ENCODE measurements around the gene LRRC26.

The LRRC26 gene

DNA sequence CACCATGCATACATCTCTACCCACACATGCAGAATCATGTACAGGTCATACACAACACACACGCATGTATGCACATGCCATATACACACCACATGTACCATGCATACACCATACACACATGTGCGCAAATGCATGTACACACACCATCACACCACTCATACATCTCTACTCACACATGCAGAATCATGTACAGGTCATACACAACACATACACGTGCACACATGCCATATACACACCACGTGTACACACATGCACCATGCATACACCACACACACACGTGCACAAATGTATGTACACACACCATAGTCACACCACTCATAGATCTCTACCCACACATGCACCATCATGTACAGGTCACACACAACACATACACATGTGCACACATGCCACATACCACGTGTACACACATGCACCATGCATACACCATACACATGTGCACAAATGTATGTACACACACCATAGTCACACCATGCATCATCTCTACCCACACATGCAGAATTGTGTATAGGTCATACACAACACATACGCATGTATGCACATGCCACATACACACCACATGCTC is 16.9 kb downstream of the LRRC26 start:
- no peak for DNase-seq (ENCODE audit: low read depth in 1 of 2, low spot score in 1 of 2)

DNA sequence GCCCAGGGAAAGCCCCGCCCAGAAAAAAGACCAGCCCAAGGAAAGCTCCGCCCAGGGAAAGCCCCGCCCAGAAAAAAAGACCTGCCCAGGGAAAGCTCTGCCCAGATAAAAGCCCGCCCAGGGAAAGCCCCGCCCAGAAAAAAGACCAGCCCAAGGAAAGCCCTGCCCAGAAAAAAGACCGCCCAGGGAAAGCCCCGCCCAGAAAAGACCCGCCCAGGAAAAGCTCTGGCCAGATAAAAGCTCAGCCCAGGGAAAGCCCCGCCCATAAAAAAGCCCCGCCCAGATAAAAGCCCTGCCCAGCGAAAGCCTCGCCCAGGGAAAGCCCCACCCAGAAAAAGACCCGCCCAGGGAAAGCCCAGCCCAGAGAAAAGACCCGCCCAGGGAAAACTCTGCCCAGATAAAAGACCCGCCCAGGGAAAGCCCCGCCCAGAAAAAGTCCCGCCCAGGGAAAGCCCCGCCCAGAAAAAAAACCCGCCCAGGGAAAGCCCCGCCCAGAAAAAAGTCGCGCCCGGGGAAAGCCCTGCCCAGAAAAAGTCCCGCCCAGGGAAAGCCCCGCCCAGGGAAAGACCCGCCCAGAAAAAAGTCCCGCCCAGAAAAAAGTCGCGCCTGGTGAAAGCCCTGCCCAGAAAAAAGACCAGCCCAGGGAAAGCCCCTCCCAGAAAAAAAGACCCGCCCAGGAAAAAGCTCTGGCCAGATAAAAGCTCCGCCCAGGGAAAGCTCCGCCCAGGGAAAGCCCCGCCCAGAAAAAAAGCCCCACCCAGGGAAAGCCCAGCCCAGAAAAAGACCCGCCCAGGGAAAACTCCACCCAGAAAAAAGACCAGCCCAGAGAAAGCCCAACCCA is 19.0 kb downstream of the LRRC26 start:
- DNase-seq (ENCODE audit: low read depth in 1 of 2, low spot score in 1 of 2) = peak in 1 of 2 donors; percentile 39

GRCh38 chr9:137149942-137150616 is 19.8 kb downstream of the LRRC26 start:
- no peak for DNase-seq (ENCODE audit: low read depth in 1 of 2, low spot score in 1 of 2)

- no peak for DNase-seq (ENCODE audit: low read depth in 1 of 2, low spot score in 1 of 2)
Measured at GRCh38 chr9:137149363-137149762, 20.5 kb downstream of the LRRC26 start.

DNA sequence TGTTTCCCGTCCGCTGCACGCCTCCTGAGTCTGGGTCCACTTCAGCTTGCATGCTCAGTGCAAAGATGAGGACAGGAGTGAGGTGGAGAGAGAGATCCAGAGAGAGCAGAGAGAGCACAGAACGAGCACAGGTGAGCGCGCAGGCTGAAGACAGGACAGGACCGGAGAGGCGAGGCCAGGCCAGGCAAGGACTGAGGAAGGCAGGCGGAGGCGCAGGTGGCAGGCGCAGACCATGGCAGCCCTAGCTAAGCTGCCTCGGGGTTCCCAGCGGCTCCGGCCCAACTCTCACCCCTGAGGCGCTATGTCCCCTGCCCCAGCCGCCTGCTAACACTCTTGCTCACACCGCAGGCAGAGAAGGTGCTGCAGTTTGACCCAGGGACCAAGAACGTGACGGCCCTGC is 21.2 kb downstream of the LRRC26 start:
- DNase-seq (ENCODE audit: low read depth in 1 of 2, low spot score in 1 of 2) = no peak

GRCh38 chr9:137148242-137148641 is 21.6 kb downstream of the LRRC26 start:
- DNase-seq (ENCODE audit: low read depth in 1 of 2, low spot score in 1 of 2) = no peak

DNA sequence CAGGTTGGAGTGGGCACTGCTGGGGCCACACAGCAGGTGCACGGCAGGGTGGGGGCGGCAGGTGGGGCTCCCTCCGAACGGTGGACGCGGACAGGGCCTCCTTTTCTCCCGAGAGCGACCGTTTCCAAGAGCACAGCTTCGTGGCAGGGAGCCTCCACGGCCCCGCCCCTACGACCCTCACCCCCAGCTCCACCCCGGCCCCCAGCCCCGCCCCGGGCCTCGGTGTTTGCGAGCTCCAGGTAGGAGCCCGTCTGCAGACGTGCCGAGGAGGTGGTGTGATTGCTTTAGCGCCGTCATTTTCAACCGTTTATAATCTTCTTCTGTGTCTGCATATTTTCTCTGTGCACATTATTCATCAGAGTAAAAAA is 22.1 kb downstream of the LRRC26 start:
- no peak for DNase-seq (ENCODE audit: low read depth in 1 of 2, low spot score in 1 of 2)

DNA sequence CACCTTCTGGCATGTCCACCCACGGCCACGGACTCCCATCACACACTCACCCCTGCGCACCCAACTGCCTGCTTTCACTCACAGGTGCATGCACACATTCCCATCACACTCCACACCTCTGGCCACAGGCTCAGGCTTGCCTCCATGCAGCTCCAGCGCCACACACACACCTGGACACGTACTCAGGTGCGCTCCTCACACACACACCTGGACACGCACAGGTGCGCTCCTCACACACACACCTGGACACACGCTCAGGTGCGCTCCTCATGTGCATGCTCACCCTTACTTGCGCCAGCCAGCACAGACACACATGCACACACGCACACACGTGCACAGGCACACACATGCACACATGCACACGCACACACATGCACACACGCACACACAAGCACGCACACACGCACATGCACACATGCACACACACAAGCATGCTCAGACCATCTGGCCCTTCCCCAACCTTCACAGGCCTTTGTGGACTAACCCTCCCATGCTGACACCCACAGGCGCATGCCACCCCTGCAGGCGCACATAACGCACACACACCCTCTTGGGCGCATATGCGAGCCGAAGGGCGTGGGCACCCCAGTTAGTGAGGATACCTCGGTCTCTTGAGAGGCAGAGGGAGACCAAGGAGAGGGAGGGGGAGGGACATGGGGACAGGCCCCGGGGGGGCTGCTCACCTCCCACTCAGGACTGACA is 22.6 kb downstream of the LRRC26 start:
- DNase-seq (ENCODE audit: low read depth in 1 of 2, low spot score in 1 of 2) = no peak

DNA sequence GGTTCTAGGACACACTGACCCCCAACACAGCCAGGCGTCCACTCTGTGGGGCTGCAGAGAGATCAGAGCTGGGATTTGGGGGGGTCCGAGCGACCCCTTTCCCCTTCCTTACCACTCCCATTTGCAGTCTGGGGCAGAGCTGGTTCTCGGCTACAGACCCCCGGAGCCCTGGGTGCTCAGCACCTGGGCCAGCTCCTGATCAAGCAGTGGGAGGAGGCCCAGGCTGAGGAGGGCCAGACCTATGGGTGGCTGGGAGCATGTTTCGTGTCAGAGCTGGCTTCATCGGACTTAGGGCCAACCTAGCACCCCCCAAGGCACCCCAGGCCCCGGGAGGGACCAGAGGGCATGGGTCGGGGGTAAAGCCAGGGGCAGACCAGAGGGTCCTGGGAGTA is 23.3 kb downstream of the LRRC26 start:
- DNase-seq (ENCODE audit: low read depth in 1 of 2, low spot score in 1 of 2) = no peak

DNA sequence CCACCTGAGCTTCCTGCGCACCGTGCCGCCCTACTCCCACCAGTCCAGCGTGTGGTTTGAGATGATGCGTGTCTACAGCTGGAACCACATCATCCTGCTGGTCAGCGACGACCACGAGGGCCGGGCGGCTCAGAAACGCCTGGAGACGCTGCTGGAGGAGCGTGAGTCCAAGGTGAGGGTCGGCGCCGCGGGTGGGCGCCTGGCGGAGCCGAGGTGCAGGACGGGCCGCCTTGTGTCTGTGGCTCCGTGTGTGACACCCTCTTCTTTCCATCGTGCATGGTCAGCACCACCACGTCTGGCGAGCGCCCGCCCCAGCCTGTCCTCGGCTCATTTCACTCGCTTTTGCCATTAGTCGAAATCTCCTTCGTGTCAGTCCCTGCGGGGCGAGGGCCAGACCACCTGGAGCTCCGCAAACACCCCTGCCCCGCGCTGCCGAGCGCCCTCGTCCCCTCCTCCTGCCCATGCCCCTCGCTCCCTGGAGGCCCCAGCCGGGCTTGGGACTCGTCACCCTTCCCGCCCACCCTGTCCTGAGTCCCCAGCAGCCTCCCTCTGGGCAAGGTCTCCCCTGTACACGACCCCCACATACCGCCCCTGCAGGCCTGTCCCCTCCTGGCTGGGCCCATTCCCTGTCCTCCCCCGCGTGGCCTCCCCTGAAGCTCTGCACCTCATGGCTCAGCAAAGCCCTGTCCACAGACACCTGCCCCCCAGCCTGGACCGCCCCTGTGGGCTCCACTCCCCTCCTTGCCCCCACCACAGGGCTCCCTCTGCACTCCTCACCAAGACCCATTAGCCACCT is 23.9 kb downstream of the LRRC26 start:
- DNase-seq (ENCODE audit: low read depth in 1 of 2, low spot score in 1 of 2) = no peak

DNA sequence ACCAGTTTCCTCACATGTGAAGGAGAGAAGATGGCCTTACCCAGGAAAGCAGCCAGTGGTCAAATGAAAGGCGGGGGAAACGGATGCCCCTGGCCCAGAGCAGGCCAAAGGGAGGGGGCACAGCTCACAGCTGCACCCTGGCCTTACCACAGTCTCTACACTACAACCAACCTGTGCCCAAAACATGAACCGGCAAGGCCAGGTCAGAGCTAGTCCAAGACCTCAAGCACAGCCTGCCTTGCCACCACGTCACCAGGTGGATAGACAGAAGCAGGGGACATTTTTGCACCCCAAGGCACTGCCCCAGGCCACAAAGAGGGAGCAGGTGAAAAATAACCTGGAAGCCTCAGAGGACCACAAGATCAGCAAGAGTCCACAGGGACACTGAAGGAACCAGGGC is 26.4 kb downstream of the LRRC26 start:
- no peak for DNase-seq (ENCODE audit: low read depth in 1 of 2, low spot score in 1 of 2)

DNA sequence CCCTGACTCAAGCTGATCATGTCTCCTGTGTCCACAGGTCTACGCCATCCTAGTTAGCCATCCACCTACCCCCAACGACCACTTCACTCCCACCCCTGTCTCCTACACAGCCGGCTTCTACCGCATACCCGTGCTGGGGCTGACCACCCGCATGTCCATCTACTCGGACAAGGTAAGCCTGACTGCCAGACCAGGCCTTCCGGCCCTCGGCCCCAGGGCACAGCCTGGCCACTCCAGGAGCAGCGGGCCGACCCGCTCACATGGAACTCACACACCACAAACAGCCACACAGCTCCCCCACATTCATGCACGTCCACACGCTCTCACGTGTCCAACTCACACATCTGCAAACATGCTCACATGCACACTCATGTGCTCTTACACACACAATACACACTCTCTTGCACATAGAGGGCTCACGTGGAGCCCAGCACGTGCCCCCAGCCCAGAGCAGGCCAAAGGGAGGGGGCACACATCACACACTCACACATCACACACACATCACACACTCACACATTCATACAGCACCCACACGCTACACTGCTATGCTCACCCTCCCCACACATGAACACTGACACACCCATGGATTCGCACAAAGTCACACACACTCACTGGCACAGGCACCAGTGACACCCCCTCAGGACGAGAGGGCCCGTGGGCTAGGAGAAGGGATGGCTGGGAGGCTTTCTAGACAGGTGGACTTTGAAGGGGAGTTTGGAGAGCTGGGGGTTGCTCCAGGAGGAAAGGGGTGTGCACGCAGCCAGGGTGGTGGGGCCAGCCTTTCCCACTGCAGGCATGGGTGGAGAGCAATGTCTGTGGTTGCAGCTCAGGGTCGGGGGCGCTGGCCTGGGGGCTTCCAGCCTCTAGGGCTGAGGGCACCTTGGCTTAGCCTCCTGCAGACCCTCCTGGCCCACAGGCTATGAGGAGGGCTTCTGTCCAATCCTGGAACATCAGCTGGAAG is 27.6 kb downstream of the LRRC26 start:
- no peak for DNase-seq (ENCODE audit: low read depth in 1 of 2, low spot score in 1 of 2)

DNA sequence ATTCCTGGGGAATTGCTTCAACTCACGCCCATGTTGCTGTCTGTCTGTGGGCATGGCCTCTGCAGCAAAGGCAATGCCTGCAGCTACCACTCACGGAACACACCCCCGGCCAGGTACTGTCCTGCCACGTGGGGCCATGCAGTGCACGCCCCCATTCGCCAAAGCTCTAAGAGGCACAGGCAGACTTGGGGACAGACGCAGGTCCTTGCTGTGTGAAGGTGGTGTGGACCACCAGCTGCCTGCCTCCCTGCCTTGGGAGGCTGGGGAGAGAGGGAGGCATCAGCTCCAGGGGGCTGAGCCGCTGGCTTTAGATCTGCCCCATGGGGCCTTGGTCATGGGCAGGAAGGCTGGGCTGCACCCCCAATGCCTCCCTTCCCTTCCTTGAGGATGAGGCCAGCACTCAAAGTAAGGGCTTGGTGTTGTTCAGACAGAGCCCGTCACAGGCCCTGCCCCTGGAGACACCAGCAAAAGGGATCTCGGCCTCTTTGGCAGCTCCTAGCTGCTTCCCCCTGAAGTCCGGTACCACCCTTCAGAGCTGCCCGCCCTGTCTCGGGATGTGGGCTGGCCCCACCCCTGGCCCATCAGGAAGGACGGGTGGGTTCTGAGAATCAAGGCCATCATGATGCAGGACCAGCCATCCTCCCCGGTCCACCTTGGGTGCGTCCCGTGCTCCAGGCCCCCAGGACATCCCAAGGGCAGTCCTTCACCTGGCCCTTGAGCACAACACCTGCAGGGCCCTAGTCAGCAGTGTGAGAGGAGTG is 28.6 kb downstream of the LRRC26 start:
- no peak for DNase-seq (ENCODE audit: low read depth in 1 of 2, low spot score in 1 of 2)

DNA sequence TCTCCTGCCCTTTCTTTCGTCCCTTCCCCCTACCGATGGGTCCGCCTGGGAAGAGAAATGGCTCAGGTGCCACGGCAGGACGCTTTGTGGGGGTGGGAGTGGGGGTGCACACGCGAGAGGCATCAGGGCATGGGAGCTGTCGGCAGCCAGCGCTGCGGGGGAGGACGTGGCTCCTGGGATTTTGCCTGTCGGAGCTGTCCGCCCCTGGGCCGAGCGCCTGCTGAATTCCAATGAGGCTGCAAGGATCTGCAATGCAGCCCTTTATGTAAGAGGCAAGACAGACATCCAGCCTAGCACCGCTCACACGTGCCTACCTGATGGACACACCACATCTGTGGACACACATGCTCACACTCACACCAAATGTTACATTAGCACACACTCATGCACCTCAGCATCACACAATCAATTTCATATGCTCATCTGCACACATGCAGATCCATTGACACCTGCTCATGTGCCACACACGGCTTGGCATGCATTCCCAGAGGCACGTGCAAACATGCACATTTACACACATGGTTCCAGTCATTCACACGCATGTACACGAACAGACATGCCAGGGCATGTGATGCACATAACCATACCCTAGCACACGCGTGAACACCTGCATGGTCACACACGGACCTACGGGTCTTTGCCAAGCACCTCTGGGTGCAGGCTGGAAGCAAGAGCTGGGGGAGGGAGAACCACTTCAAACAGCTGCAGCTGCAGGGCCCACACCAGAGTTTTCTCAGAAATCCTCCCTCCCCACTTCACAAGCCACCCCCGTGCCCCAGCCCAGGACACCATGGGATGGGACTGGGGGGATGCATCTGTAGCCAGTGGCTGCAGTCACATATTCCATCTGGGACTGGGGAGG is 29.5 kb downstream of the LRRC26 start:
- DNase-seq (ENCODE audit: low read depth in 1 of 2, low spot score in 1 of 2) = no peak

DNA sequence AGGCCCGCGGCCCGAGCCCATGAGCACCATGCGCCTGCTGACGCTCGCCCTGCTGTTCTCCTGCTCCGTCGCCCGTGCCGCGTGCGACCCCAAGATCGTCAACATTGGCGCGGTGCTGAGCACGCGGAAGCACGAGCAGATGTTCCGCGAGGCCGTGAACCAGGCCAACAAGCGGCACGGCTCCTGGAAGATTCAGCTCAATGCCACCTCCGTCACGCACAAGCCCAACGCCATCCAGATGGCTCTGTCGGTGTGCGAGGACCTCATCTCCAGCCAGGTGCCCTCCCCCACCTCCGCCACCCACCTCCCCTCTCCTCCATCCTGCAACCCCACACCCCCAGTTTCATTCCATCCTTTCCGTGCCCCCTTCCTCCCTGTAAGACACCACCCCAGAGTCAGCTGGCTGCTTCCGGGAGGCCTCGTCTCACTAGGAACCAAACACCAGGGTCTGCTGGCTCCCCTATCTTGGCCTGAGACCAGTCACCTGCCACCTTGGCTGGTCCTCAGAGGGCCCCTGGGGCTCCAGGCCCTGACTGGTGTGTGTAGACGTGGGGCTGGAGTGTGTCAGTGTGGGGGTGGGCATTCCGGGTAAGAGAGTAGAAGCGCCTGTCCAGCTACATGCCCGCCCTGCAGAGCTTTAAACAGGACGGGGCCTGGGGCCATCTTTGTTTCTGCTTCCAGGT is 30.2 kb downstream of the LRRC26 start:
- DNase-seq (ENCODE audit: low read depth in 1 of 2, low spot score in 1 of 2) = no peak

DNA sequence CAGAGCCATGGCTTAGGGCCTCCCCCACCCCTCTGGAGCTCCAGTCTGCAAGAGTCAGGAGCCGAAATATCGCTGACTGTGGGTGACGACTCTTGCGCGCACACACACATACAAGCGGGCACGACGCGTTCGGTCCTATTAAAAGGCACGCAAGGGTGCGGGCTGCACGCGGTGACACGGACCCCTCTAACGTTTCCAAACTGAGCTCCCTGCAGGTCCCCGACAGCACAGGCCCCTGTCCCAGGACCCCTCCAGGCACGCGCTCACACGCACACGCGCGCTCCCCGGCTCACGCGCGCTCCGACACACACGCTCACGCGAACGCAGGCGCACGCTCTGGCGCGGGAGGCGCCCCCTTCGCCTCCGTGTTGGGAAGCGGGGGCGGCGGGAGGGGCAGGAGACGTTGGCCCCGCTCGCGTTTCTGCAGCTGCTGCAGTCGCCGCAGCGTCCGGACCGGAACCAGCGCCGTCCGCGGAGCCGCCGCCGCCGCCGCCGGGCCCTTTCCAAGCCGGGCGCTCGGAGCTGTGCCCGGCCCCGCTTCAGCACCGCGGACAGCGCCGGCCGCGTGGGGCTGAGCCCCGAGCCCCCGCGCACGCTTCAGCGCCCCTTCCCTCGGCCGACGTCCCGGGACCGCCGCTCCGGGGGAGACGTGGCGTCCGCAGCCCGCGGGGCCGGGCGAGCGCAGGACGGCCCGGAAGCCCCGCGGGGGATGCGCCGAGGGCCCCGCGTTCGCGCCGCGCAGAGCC is 31.0 kb downstream of the LRRC26 start, which contains the start of gene GRIN1:
Gene GRIN1, plus strand, starts transcription at position 433 of the 746 bp plus-strand sequence. CDS start 333 bp downstream, outside the sequence.
- no peak for DNase-seq (ENCODE audit: low read depth in 1 of 2, low spot score in 1 of 2)
